HEK293T (cell line): ENCODE results near the gene TMBIM6.

ENCODE experiments used
- BHLHE40 ChIP-seq: fragments of 450-650 bp; IDR thresholded peaks from 2 replicates; pipeline ENCODE4 v1.6.1; 2016; ENCODE audit warnings: mild to moderate bottlenecking, moderate library complexity, borderline replicate concordance
- ELF4 ChIP-seq: fragments of 450-650 bp; IDR thresholded peaks from 2 replicates; pipeline ENCODE4 v1.6.1; 2017; ENCODE audit warnings: antibody characterized with exemption
- HDGF ChIP-seq: fragments of 450-650 bp; IDR thresholded peaks from 2 replicates; pipeline ENCODE4 v1.6.1; 2017; ENCODE audit warnings: antibody characterized with exemption, borderline replicate concordance
- L3MBTL2 ChIP-seq: fragments of 450-650 bp; conservative IDR thresholded peaks from 2 replicates; pipeline ENCODE4 v1.6.1; 2016; ENCODE audit warnings: mild to moderate bottlenecking
- SP1 ChIP-seq: fragments of 450-650 bp; IDR thresholded peaks from 2 replicates; pipeline ENCODE4 v1.6.1; 2017
- TARDBP ChIP-seq: fragments of 450-650 bp; IDR thresholded peaks from 2 replicates; pipeline ENCODE4 v1.6.1; 2016
- ZNF384 ChIP-seq: fragments of 450-650 bp; IDR thresholded peaks from 2 replicates; pipeline ENCODE4 v1.6.1; 2016

GRCh38 chr12:49716553-49716952, 24.8 kb upstream of the TMBIM6 start:
- TF ChIP-seq L3MBTL2 = no peak
- no peak for TF ChIP-seq ELF4
- TF ChIP-seq TARDBP = no peak
- no peak for TF ChIP-seq BHLHE40
- no peak for TF ChIP-seq HDGF
- no peak for TF ChIP-seq ZNF384
- no peak for TF ChIP-seq SP1
